Right lobe of liver (tissue), 6 donors: ENCODE results near the gene ZNF771. TPM values are rescaled to one million over a fixed set of nuclear protein-coding genes. Genes with fewer than 3 reads are reported as not detected.

Experiments
- ATAC-seq, 4 donors: fragments of 200-7000 bp; cut with Tn5 transposase; one replicate each; pipeline ENCODE4 v1.9.1; 2020; ENCODE audit warnings: mild to moderate bottlenecking in 4 of 4, moderate library complexity in 4 of 4
- DNase-seq, 3 donors: peaks; one replicate each; pipeline ENCODE4 v3.0.0-alpha.2; 2020
- H3K27ac ChIP-seq, 3 donors: fragments of 200-600 bp; one replicate each; pipeline ENCODE4 v1.8.0; 2022
- H3K27me3 ChIP-seq, 2 donors: fragments of 200-600 bp; one replicate each; pipeline ENCODE4 v1.8.0; 2022
- H3K36me3 ChIP-seq, 4 donors: fragments of 200-600 bp; sonication (generic) in 1 of 4; one replicate each; pipeline versions ENCODE4 v1.5.1 to v1.8.0; 2017 to 2022; ENCODE audit warnings: control low read depth in 1 of 4
- H3K4me1 ChIP-seq, 4 donors: fragments of 200-600 bp; sonication (generic) in 1 of 4; one replicate each; pipeline versions ENCODE4 v1.5.1 to v1.8.0; 2017 to 2022; ENCODE audit warnings: control low read depth in 1 of 4
- H3K4me3 ChIP-seq, 3 donors: fragments of 200-600 bp; one replicate each; pipeline ENCODE4 v1.8.0; 2022
- H3K9me3 ChIP-seq, 4 donors: fragments of 200-600 bp; sonication (generic) in 1 of 4; one replicate each; pipeline versions ENCODE4 v1.5.1 to v1.8.0; 2017 to 2022; ENCODE audit warnings: control low read depth in 1 of 4
- POLR2A ChIP-seq: fragments of 450-650 bp; IDR thresholded peaks from one replicate; pipeline ENCODE4 v1.6.1; 2017; ENCODE audit warnings: antibody characterized with exemption, mild to moderate bottlenecking
- WGBS: methylation state at CpG from one replicate; pipeline ENCODE4 v1.1.6; 2018; ENCODE audit warnings: low coverage, low lambda C conversion rate; ENCODE audit not compliant: insufficient coverage; ENCODE audit errors: missing lambda C conversion rate; 5-methylcytosine and 5-hydroxymethylcytosine counted together
- intact Hi-C, 2 donors: fragments of 100-400 bp; cut with DNase I; formaldehyde crosslinking; loops; one replicate each; pipeline versions ENCODE4 v1.11.2 to v1.14.1; 2022
- total RNA-seq, 6 experiments: library from RNA; depleted of rRNA in 2 of 6; stranded (reverse); fragments of >200 nt in 2 of 6; fragmentation: NEBNext Ultra II Directional in 3 of 6; extraction: Animal tissue kit (Norgen Biotek cat#: 25700) in 3 of 6; gene quantifications; one replicate each; pipeline versions ENCODE4 v1.1.0 to v1.2.4, GENCODE V29; 2016 to 2023
- TF ChIP-seq, protein P1 (sequence below), 4 donors: fragments of 200-600 bp in 3 of 4; fragments of 450-650 bp in 1 of 4; IDR thresholded peaks; one replicate each; pipeline versions ENCODE4 v1.5.1 to v1.8.0; 2016 to 2022; ENCODE audit warnings: antibody characterized with exemption in 4 of 4, mild to moderate bottlenecking in 2 of 4
- donor health status: DM: no; HTN: yes; CAD: no.
- donor health status: DM: no; HTN: no; CAD: no.
- donor health status: DM: no; HTN: no; CAD: no.
- donor health status: DM: no; HTN: yes; CAD: no.
- donor health status: DM: no; HTN: yes; CAD: no.

The ZNF771 gene
- total RNA-seq, 6 experiments from 2014 or later = 3.9 to 11.3 (median 9.6) TPM

DNA sequence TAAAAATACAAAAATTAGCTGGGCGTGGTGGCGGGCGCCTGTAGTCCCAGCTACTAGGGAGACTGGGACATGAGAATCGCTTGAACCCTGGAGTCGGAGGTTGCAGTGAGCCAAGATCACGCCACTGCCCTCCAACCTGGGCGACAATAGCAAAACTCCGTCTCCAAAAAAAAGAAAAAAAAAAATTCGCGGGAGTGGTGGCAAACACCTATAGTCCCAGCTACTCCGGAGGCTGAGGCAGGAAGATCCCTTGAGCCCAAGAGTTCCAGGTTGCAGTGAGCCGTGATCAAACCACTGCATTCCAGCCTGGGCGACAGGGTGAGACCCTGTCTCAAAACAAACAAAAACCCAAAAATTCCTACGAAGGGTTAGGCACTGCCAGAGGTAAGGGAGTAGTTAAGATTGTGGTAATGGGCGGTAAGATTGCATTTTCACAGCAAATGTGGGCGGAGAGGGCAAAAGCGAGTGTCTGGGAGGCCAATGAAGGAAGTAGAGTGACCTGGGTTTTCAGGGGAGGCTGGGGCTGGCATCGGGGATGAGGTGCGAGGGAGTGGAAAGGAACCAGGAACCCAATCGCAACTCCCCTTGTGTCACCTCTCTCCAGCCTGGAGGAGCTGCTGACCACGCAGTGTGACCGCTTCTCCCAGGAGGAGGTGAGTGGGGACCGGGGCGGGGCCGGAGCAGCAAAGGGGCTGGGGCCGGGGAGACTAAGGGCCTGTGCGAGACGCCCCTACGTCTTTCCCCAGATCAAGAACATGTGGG lies 30.2 kb upstream of the ZNF771 start:
- peak overlapping the region; percentile 60 to 69 (median 64) for H3K4me3 ChIP-seq
- TF ChIP-seq, protein P1, sequence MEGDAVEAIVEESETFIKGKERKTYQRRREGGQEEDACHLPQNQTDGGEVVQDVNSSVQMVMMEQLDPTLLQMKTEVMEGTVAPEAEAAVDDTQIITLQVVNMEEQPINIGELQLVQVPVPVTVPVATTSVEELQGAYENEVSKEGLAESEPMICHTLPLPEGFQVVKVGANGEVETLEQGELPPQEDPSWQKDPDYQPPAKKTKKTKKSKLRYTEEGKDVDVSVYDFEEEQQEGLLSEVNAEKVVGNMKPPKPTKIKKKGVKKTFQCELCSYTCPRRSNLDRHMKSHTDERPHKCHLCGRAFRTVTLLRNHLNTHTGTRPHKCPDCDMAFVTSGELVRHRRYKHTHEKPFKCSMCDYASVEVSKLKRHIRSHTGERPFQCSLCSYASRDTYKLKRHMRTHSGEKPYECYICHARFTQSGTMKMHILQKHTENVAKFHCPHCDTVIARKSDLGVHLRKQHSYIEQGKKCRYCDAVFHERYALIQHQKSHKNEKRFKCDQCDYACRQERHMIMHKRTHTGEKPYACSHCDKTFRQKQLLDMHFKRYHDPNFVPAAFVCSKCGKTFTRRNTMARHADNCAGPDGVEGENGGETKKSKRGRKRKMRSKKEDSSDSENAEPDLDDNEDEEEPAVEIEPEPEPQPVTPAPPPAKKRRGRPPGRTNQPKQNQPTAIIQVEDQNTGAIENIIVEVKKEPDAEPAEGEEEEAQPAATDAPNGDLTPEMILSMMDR (IDR thresholded peaks at IDR 0.05) = no peak
- no peak for TF ChIP-seq POLR2A
- no peak for DNase-seq
- peak overlapping the region; percentile 88 to 97 (median 96) for H3K27ac ChIP-seq
- no peaks in the 10 kb centered on the region for H3K27me3 ChIP-seq
- 51% methylated on average over 20 of the region's 29 CpGs for WGBS
- no peak for ATAC-seq
- intact Hi-C loops = no loop called here
- peaks cover 0 to 9% (median 3%) of the 10 kb centered on the region in 4 donors for H3K4me1 ChIP-seq
- H3K36me3 ChIP-seq = no peaks in the 10 kb centered on the region
- H3K9me3 ChIP-seq = no peaks in the 10 kb centered on the region

DNA sequence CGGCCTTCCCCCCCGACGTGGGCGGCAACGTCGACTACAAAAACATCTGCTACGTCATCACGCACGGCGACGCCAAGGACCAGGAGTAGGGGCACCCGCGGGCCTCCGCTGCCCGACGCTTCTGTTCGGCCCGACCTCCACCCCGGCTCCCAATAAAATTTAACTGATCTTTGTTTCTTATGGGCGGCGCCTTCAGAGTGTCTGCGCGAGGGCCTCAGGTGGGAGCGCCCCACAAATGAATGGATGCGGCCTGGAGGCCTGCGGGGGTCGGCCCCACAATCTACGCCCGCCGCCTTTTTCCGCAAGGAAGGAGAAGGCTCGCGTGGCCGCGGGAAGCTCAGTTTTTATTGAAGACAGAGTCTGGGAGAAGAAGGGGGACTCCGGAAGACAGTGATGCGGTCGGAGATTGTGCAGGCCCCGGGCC lies 29.6 kb upstream of the ZNF771 start:
- peak; percentile 34 to 58 (median 49) for ATAC-seq
- WGBS = 7% methylated on average over 35 of the region's 39 CpGs
- intact Hi-C loops = no loop called here

DNA sequence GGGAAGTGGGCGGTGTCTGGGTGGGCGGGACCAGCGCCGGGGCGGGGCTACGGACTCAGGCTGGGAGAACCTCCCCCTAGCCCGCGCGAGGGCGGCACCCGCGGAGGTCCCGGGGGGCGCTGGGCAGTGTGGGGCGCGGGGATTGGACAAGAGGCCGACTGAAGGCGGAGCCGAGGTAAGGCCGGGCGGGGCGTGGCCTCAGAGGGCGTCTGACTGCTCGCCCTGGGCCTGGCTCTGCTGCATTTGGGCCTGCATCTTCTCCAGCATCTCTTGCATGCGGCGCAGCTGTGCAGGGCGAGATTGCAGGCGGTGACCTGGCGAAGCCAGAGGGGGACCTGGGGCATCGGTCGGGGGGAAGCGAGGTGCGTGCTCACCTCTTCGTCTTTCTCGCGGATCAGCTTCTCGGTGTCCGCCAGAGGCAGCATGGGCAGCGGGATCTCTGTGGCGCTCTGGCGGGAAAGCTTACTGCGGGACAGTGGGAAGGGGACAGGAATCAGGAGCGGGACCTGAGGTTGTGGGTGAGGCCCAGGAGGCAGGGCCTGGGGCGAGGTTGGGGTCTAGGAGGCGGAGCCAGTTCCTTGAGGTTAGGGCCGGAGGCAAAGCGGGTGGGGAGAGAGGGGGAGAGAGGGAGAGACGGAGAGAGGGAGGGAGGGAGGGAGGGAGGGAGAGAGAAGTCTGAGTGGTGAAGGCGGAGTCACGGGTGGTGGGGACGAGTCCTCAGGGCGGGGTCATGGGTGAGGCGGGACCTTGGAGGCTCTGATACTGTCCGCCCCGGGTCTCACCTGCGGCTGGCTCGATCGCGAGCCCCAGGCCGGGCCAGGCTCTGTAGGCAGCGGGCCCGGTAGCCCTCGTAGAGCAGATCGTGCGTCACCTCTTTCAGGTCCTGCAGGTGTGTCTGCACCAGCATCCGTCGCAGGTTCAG lies 28.9 kb upstream of the ZNF771 start:
- no peaks in the 10 kb centered on the region for H3K27me3 ChIP-seq
- intact Hi-C loops = no loop called here
- TF ChIP-seq POLR2A = peak; percentile 72
- TF ChIP-seq, protein P1 (IDR thresholded peaks at IDR 0.05) = peak in 1 of 4 donors; percentile 13
- peak overlapping the region; percentile 60 to 69 (median 64) for H3K4me3 ChIP-seq
- peaks cover 0 to 9% (median 3%) of the 10 kb centered on the region in 4 donors for H3K4me1 ChIP-seq
- ATAC-seq = peak; percentile 92 to 97 (median 95)
- DNase-seq = peak; percentile 99 to 100 (median 99)
- 1% methylated on average over 23 of the region's 67 CpGs for WGBS
- no peaks in the 10 kb centered on the region for H3K9me3 ChIP-seq
- H3K27ac ChIP-seq = peak overlapping the region; percentile 88 to 97 (median 96)
- no peaks in the 10 kb centered on the region for H3K36me3 ChIP-seq

More for the DNA sequence above, 29.6 kb upstream of the ZNF771 start:
- Histone ChIP-seq H3K9me3 (no peaks in the 10 kb centered on the region), H3K36me3 (no peaks in the 10 kb centered on the region), H3K4me3 (peak overlapping the region; percentile 60 to 69 (median 64)), H3K4me1 (peaks cover 0 to 9% (median 3%) of the 10 kb centered on the region in 4 donors), H3K27me3 (no peaks in the 10 kb centered on the region), H3K27ac (peak overlapping the region; percentile 88 to 97 (median 96))
- TF ChIP-seq, protein P1 (IDR thresholded peaks at IDR 0.05) = no peak
- TF ChIP-seq POLR2A = no peak
- peak; percentile 87 to 90 (median 87) for DNase-seq

DNA sequence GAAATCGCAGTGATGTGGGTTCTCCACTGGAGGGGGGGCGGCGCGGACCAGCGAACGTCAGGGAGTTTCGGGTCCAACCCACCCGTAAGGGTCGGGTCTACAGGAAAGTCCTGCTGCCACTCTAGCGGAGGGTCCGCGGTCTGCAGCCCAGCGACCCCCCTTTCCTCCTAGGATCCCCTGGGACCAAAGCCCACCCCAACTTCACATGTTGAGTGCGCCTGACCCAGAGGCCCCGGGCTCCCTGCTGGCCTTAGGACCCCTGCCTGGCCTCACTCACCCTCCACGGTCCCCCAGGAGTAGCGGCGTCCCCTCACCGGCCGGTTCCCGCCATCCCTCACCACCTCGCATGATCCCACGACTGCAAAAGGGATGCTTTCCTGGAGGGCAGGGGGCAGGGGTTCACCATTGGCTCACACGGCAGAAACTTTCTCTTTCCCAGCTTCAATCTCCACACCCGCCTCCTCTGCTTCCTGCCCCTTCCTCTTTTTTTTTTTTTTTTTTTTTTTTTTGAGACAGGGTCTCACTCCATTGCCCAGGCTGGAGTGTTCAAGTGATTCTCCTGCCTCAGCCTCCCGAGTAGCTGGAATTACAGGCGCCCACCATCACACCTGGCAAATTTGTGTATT lies 28.1 kb upstream of the ZNF771 start:
- Histone ChIP-seq H3K27me3 (no peaks in the 10 kb centered on the region), H3K4me3 (peak overlapping the region; percentile 60 to 69 (median 64)), H3K36me3 (no peaks in the 10 kb centered on the region), H3K9me3 (no peaks in the 10 kb centered on the region), H3K4me1 (peaks cover 0 to 9% (median 3%) of the 10 kb centered on the region in 4 donors), H3K27ac (peak overlapping the region in 1 of 3 donors; percentile 18)
- ATAC-seq (no peak), DNase-seq (no peak)
- intact Hi-C loops = no loop called here
- no peak for TF ChIP-seq POLR2A
- TF ChIP-seq, protein P1 (IDR thresholded peaks at IDR 0.05) = no peak
- WGBS = 63% methylated on average over 10 of the region's 27 CpGs
